Heart left ventricle (tissue), 13 donors: ENCODE data around the gene RBM26.

Experiments
- CTCF ChIP-seq, 12 donors: fragments of 200-600 bp; sonication (generic) in 4 of 12; IDR thresholded peaks; one replicate each; pipeline versions ENCODE4 v1.5.0 to v1.8.0; 2018 to 2022; ENCODE audit warnings: antibody characterized with exemption in 12 of 12, mild to moderate bottlenecking in 5 of 12
- POLR2A ChIP-seq, 2 donors: fragments of 450-650 bp; IDR thresholded peaks; one replicate each; pipeline ENCODE4 v1.6.1; 2017; ENCODE audit warnings: antibody characterized with exemption in 2 of 2, mild to moderate bottlenecking in 2 of 2, moderate library complexity in 2 of 2
- donor health status: ischemic (EF 13 %, LVEDD 7.1; RV severe dilation, severe dysfunction).
- donor health status: DM: no; HTN: yes; CAD: no.
- donor health status: DM: no; HTN: no; CAD: no.
- donor health status: ischemic (EF 25% LVEDD 6.9; RV normal size, moderate dysfunction).
- donor health status: ischemic (EF 25% LVEDD 5.7; RV mildly dilated, moderate dysfunction).
- donor health status: ischemic (EF 35%, LVEDD 5.7; RV mildly dilated, moderate dysfunction).
- donor health status: nonischemic (EF 11% LVEDD 7.7; RV severe dilation, severe dysfunction).
- donor health status: DM: yes; HTN: yes; CAD: no.
- donor health status: PGD.
- donor health status: ischemic (EF 29% LVEDD 5.4; RV normal size, mild dysfunction).
- donor health status: nonischemic (EF 23%, LVEDD 6.1; RV moderate dilation, normal function).

GRCh38 chr13:79419365-79419764, 13.3 kb upstream of the RBM26 start:
- TF ChIP-seq CTCF (IDR thresholded peaks at IDR 0.05) (no peak), POLR2A (IDR thresholded peaks at IDR 0.05) (no peak)
